ENCODE data around the gene CLPSL1.
A peak's percentile ranks its signal among the peaks of the same experiment; 100 is the strongest.

GRCh38 chr6:35737413-35738211, 43.2 kb upstream of the CLPSL1 start:
- TF ChIP-seq ZNF891 (CRISPR knock-in tag; IDR thresholded peaks at IDR 0.05) (peak; percentile 23; the same call in 1 of the 2 replicates), PAWR (CRISPR knock-in tag; IDR thresholded peaks at IDR 0.05; ENCODE audit: borderline replicate concordance) (0 out of 2 replicates have a peak, but pooled peaks have one; percentile 58), CTCF (CRISPR knock-in tag; IDR thresholded peaks at IDR 0.05) (peak; percentile 89), ZNF530 (CRISPR knock-in tag; IDR thresholded peaks at IDR 0.05; ENCODE audit: low read depth) (no peak)
